Activated naive CD8-positive, alpha-beta T cell treated with anti-CD3 and anti-CD28 coated beads, Interleukin-2, amount 50 U/mL, for 16 hours (primary cell): Measurements from ENCODE around the gene YPEL4.

ENCODE experiments used
- DNase-seq: peaks from one replicate; pipeline ENCODE4 v3.0.0-alpha.2; 2020; ENCODE audit warnings: low read depth, low spot score

Gene YPEL4

DNA sequence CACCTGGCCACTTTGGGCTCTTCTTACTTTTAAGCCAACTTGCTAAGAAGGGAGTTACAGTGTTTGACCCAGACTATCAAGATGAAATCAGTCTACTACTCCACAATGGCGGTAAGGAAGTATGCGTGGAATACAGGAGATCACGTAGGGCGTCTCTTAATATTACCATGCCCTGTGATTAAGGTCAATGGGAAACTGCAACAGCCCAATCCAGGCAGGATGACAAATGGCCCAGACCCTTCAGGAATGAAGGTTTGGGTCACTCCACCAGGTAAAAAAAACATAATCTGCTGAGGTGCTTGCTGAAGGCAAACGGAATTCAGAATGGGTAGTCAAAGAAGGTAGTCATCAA lies 1.0 kb upstream of the YPEL4 start:
- DNase-seq, result no peak

DNA sequence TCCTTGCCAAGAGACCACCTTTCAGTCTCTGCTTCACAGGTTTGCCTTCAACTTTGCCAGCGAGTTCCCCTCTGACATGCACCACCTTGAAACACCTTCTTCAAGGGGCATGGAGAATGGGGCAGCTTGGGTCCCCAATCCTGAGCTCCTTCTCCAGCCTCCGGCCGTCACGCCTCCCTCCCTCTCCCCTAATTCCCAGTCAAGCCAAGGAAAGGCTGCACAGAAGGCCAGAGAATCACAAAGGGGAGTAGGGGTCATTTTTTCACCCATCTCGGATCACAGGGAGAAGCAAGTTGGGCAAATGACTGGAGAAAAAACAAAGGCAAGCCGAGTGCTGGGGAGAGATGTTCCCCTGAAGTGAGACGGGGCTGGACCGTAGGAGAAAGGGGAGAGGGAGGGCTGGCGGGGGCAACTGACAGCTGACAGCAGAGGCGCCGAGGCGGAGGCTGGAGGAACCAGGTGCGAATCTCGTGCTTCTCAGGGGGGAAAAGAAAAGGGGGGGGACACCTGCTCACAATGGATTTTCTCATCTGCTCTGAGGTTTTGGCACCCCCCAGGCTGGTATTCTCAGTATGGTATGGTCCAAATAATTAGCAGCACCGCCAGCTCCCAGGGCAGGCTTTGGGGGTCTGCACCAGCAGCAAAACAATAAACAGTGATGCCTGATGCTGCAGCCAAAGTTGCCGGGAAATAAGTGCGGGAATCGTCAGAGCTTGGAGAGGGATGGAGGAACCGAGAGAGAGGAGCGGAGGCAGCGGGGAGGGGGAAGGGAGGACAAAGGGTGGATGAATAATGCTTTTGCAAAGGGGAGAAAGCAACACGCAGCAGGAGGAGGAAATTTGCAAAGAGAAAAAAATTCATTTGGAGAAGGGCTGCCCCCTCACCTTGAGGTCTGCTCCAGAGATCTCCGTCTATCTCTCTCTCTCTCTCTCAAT lies 644 bp downstream of the YPEL4 start:
- DNase-seq, result no peak

DNA sequence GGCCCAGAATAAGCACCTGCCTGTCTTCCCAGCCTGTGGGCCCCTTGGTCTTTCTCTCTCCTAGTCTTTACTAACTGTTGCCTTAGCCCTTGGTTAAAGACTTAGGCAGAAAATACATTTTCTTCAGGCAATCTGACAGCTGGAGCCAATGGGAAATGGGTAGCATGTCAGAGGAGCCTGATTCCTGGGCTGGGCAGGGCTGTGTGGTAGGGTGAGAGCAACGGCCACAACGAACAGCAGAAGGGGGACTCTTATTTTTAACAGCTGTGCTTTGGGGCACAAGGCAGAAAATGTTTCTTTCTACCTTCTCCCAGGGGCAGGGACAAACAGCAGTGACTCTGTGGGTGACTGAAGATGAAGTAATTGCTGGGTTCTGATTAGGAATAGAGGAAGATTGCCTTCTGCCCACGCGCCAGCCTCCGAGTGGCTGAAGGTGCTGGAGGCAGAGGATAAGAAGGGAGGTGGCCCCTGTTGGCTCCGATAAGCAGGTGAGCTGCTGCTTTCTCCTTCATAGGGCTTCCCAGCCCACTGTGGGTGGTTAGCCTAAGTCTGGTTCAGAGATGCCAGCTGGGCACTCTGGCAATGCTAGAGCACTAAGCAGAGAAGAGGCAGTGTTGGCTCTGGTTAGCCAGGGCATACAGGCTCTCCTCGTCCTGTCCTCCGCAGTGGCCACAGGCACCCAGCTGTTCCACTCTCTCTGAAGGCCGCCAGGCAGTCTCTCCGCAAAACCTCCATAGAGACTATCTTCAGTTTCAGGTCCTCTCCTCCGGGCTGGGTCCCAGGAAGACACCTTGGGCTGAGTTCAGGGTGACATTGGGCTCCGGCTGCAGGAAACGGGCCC lies 1.5 kb downstream of the YPEL4 start:
- no peak for DNase-seq

DNA sequence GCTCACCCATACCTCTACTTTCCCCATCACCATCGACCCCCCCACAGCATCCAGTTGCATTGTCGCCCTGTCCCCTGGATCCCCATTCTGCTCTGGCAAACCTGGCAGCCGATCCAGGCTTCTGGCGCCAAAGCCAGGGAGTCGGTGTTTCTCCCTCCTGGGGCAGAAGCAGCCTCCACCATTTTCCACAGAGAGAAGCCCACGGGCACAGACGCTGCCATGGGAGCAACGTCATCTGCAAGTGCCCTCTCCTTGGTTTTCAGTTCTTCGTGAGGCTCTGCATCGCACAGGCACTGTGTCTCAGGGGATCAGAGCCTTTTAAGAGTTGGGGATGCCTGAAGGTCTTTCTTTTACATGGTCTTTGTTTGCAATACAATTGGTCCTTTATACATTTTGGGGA lies 2.3 kb downstream of the YPEL4 start:
- no peak for DNase-seq

DNA sequence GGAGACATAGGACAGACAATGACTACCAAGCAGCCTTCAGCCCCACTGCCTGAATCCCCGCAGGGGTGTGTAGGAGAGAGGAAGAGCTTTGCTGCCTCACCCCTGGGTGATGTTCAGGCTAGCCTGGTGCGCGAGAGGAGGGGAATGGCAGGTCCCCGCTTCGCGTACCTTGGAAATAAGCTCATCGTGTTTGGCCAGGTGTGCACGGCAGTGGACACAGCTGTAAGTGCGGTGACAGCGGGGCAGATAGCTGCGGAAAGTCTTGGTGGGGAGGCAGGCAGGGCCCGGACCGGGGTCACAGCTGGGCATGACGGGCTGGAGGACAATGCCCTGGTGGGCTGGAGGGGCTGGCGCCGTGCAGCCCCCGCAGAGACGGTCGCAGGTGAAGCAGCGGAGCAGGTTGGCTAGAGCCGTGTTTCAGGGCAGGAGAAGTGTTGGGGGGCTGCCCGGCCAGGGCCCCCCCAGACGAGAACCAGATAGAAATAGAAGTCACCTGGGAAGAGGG lies 2.9 kb downstream of the YPEL4 start:
- no peak for DNase-seq

DNA sequence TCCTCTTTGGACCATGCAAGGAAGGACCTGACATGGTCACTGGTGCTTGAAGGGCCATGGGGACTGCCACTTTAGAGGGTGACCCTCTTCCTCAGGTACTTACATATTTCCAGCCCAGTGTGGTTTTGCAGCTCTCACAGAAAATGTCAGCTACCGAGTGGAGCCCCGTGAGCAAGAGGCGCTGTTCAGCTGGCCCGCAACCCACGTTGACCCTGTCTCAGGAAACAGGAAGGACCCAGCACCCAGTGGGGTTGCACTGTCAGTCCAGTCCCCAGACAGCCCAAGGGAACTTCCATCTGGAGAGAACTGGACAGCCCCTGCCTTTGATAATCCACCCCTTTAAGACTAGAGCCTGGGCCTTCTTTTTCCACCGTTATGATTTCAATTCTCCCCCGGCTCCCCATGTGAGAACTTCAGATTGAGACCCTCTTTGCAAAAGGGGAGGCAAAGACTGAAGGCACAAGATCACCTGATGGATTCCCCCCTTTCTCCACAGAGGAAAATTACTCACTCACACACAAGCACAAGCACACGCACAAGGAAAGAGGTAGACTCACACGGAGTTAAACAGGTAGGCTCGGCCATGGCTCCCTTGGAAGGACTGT lies 3.4 kb downstream of the YPEL4 start:
- no peak for DNase-seq

DNA sequence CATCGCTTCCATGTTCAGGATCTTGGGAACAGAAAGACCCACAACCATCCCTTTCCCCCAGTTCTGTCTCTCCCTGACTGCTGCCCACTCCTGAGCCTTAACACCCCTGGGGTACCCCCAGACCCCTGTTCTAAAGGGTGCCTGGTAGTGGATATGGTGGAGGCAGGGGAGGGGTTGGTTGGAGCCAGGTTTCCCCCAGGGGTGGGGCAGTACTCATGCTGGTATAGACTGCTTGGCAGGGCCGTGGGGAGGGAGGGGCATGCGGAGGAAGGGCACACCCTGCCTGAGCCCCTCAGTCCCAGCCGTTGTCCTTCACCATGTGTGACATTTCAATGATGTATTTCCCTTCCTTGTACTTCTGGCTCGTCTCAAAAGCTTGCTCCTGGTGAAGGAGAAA lies 4.0 kb downstream of the YPEL4 start:
- DNase-seq, result no peak

DNA sequence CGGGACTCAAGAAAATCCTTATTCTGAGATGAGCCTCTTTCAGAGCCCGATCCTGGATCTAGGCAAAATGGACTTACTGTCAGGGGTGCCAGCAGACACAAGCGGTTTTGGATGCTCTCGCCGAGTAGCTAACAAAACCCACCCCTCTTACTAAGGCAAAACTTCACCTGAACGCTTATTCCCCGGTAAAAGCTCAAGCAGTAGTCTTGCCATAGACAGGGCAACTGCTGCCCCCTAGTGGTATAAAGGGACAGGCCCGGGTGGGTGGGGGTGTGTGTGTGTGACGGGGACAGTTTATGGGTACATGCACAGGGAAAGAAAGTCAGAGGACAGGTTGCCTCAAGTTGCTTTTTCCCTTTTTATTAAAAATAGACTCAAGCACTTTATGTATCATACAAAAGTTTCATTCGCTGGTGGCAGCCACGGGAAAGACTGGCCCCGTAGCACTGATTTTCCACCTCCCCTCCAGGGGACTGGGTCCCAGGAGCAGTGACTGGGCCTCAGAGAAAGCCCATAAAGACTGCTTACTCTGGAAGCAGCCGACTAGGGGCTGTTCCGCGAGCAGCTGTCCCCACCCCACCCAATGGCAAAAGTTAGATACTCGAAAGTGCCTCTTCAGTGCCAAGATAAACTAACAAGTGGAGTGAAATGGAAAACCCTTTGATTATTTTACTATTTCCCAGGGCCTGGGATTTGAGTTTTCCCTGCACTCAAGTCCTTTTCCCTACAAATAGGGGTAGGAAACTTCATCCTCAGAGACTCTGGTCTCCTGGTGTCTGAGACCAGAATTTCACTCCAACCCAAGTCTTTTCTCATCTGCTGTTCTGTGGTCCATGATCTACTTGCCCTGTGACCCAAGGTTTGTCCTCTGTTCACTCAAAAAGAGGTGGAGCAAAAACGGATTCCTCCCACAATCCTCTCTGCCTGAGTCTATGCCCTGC lies 4.7 kb downstream of the YPEL4 start:
- DNase-seq, result peak; percentile 80

DNA sequence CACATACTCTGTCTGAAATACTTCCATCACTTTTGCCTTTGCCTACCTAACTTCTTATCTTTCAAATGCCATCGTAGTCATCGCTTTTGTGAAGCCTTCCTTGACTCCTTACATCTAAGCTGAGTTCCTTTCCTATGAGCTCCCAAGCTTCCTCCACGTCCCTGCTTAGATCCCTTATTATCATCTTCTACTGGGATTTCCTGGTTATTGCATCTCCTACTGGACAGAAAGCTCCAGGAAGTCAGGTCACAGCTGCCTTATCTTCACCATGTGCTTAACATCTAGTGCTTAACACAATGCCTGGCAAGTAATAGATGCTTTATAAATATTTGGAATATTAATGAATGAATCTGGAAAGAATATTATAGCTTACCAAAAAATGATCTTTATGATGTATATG lies 5.9 kb downstream of the YPEL4 start:
- no peak for DNase-seq

DNA sequence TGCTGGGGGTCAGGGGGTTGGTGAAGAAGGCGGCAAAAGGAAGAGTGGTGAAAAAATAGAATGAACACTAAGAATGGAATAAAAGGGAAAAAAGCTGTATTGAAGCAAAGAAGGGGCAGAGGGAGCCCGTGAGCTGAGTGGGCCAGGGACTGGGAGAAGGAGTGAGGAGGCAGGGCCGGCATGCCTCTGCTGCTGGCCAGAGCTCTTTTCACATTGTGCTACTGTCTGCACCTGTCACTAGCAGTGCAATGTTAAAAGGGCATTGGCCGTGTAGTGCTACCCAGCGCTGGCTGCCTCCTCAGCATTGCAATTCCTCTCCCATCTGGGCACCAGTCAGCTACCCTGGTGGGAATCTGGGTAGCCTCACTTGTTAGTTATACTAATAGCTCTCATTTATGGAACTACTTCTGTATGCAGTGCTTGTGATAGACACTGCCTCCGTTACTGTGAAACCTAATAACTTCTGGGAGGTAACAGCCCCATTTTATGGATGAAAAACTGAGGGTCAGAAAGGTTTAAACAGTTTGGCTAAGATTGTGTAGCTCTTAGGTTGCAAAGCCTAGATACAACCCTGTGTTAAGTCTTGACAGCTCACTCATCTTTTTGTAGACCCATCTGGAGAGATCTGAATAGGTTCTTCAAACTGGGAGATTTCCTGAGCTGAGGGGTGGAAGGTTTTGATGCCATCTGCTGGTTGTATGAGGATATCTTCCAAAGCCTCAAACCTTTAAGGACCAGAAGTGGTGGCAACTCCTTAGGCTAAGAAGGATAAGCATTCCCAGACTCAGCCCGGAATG lies 8.5 kb downstream of the YPEL4 start:
- no peak for DNase-seq

DNA sequence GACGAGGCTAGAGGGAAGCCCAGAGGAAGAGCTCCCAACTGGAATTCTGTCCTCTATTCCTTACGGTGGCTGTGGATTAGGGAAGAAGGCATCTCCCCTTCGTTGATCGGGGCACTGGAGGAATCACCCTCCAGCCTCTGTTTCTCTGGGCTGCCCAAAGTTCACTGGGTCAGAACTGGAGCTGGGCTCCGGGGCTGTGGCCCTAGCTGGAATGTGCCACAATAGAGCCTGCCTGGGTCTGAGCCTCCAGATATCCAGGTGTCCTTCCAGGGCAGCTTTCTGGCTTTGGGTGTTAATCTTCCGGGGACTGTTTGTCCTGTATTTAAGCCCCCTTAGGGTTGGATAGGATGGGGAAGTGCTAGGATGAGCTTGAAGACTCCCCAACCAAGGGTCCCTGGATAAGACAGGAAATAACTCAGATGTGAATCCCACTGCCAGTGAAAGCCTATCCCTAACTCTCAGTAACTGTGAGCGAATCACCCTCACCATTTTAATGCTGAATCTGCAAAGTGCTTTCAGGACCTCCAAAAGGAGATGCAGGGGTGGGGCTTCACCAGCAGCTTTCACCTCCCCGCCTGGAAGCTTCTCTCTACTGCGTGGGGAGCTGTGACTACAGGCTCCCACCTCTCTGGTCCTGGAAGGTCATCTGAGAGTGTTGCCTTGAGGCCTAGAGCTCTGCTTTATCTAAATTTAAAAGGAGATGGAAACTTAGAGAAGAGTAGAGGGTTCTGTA lies 9.5 kb downstream of the YPEL4 start:
- no peak for DNase-seq

DNA sequence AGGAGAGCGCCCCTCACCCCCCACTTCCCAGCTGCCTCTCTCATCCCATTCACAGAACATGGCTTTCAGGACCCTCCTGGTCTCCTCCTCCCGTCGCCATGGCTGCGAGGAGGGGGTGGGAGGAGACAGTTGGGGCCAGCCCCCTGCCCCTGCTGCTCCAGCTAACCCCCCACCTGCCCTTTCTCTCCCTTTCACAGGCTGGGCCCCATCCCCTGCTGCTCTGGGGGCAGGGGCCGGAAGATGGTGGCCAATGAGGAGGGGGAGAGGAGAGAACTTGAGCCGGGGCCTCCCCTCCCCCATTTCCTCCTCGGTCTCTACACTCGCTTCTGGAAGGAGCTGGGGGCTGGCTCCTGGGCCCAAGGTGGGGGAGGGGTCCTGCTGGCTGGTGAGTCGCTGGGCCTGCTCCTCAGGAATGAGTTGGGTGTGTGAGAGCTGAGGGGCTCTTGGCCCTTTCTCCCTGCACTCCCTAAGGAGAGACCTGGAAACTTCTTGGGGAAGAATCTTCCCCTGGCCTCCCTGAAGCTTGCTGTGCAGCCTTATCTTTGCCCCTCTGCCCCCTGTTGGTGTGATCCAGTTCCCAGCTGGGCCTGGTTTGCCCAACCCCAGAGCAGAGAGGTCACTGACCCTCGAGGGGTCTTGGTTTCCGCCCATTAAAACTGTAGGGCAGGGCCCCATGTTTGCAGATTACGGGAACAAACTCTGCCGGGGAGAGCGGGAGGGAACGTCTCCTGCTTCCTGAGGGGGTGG lies 10.2 kb downstream of the YPEL4 start:
- DNase-seq, result no peak

DNA sequence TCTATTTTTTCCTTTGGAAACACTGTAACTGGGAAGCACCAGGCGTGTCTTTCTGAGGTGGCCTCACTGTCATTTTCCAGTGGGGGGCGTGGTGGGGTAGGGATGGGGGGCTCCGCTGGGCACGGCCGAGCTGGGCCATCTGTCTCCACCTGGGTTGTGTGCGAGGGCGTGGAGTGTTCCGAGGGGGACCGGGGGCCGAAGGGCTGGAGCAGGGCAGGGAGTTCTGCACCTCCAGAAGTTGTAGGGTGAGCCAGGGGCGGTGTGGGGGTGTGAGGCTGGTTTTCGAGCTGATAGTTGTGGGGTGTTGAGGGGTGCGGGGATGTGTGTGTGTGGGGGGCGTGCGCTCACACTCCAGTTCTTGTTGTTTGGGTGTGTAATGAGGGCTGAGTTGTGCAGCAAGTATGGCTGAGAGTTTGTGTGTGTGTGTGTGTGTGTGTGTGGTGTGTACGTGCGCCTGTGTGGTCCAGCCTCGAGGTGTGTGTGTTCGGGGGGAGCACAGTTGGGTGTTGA lies 10.8 kb downstream of the YPEL4 start:
- DNase-seq, result no peak

DNA sequence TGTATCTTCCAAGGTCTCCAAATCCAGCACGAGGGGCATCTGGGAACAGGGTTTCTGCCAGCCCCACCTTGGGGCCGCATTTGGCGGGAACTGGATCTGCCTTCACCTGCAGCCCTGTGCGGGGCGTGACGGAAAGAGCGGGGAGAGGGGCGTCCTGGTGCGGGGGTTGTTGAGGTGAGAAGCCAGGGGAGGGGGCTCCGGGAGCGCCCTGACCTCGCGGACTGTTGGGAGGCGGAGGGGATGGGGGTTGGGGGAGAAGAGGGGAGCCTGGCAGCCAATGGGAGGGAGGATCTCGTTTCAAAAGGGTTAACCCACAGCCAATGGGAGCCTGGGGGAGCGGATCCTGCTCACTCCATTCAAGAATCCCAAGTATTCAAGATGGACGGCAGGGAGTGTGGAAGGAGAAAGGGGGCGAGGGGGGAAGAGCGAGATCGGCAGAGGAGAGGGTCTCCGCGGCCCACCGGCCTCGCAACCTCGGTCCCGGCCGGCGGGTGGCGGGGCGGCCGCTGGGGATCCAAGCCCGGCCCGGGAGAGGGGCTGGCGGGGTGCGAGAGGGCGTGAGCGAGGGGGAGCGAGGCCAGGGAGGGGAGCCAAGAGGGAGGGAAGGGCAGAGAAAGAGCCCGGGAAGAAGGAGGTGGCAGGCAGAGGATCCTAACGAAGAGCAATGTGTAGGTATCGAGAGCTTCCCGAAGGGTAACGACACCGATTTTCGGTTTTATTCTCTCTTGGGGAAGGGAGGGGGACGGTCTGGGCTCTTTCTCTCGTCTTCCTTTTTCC lies 11.5 kb downstream of the YPEL4 start:
- no peak for DNase-seq

DNA sequence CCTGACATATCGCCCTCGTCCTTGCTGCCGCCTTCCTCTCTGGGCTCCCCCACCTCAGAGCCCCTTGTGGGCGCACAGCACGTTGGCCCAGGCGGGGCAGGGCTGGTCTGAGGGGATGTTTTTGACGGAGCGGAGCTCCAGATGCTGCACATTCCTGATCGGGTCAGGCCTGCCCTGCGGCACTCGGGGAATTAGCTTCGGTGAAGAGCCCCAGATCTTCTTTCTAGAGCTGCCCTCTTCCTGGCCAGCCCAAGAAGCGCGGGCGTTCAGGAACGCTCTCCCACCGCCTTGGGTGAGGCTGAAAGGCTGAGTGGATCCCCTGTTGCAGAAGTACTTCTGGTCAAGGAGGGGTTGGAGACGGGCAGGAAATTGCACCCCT lies 12.1 kb downstream of the YPEL4 start:
- no peak for DNase-seq

DNA sequence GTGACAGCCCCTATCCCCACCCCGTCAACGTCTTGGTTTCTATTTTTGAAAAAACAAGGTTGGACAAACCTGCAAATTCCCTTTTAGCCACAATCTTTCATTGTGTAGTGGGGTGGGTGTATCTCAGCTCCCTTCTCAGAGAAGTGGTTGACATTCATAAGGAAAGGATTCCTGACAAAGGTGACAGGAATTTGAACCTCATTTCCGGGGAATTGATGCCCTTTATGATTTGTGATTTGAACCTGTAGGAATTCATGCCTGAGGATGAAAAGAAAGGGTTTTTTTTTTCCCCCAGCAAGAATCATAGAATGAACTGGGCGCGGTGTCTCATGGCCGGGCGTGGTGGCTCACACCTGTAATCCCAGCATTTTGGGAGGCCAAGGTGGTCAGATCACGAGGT lies 14.5 kb downstream of the YPEL4 start:
- no peak for DNase-seq

DNA sequence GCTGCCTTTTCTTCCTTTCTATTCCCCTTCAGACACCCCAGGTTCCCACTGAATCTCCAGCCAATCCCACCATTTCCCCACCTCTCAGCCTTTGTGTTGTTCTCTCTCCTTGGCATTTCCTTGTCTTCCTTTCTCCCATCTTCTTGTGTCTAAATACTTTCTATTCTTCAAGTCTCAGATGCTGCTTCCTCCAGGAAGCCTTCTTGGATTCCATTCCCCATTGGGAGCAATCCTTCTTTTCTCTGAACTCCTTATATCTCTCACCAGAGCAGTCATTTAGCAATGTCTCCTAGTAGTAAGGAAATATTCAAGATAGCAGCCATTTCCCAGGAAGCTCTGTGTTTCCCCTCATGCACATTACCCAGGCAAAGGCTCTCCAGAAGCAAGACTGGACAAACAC lies 15.4 kb downstream of the YPEL4 start:
- DNase-seq, result no peak
